Osteoblast (primary cell): Measurements from ENCODE around the gene EP300. TPM values are rescaled to one million over a fixed set of nuclear protein-coding genes. Genes with fewer than 3 reads are reported as not detected.

Experiments used
- DNase-seq: peaks from one replicate; pipeline ENCODE4 v3.0.0; 2011; ENCODE audit warnings: low spot score, mixed read lengths; ENCODE audit not compliant: insufficient read length; ENCODE audit errors: missing footprints
- H2AFZ ChIP-seq: 2 replicates; pipeline ENCODE4 v1.6.0; 2011; ENCODE audit warnings: mild to moderate bottlenecking, low read length
- H3K27ac ChIP-seq: 2 replicates; pipeline ENCODE4 v1.5.1; 2011; ENCODE audit warnings: mild to moderate bottlenecking, low read depth, low read length, moderate library complexity
- H3K27me3 ChIP-seq: 2 replicates; pipeline ENCODE4 v1.6.0; 2012; ENCODE audit warnings: mild to moderate bottlenecking, control low read depth, inconsistent platforms, low read length, moderate library complexity; ENCODE audit not compliant: insufficient read depth
- H3K36me3 ChIP-seq: 2 replicates; pipeline ENCODE4 v1.5.1; 2011; ENCODE audit warnings: mild to moderate bottlenecking, low read length, control low read depth, moderate library complexity; ENCODE audit not compliant: insufficient read depth
- H3K4me1 ChIP-seq: 2 replicates; pipeline ENCODE4 v1.5.1; 2011; ENCODE audit warnings: mild to moderate bottlenecking, low read length, control low read depth, moderate library complexity; ENCODE audit not compliant: insufficient read depth
- H3K4me2 ChIP-seq: 2 replicates; pipeline ENCODE4 v1.6.0; 2011; ENCODE audit warnings: mild to moderate bottlenecking, low read length; ENCODE audit not compliant: insufficient read depth
- H3K4me3 ChIP-seq: fragments of 200-600 bp; sonication (generic); 3 replicates; pipeline ENCODE4 v1.5.1; 2012; ENCODE audit warnings: mild to moderate bottlenecking, low read length, inconsistent platforms; ENCODE audit not compliant: insufficient read depth
- H3K79me2 ChIP-seq: 2 replicates; pipeline ENCODE4 v1.6.0; 2012; ENCODE audit warnings: mild to moderate bottlenecking, low read length, control low read depth, inconsistent platforms; ENCODE audit not compliant: insufficient read depth
- H3K9me3 ChIP-seq: 2 replicates; pipeline ENCODE4 v1.5.1; 2011; ENCODE audit warnings: low read depth, low read length, control low read depth
- H4K20me1 ChIP-seq: 2 replicates; pipeline ENCODE4 v1.6.0; 2012; ENCODE audit warnings: mild to moderate bottlenecking, low read length, control low read depth; ENCODE audit not compliant: insufficient read depth
- CTCF ChIP-seq: IDR thresholded peaks from 2 replicates; pipeline ENCODE4 v1.5.1; 2011; ENCODE audit warnings: mild to moderate bottlenecking, low read depth, low read length, moderate library complexity; ENCODE audit errors: extremely low read depth
- total RNA-seq: library from RNA; depleted of rRNA; stranded (reverse); fragments of >200 nt; gene quantifications from 2 replicates; pipeline ENCODE4 v1.2.3, GENCODE V29; 2012

EP300 gene
- total RNA-seq, 1 donor = 67.7 TPM

GRCh38 chr22:41070665-41071331 lies 21.6 kb upstream of the EP300 start:
- no peak for DNase-seq
- H3K4me3 ChIP-seq = no peak overlapping the region
- TF ChIP-seq CTCF = no peak
- H3K79me2 ChIP-seq = no peaks in the 10 kb centered on the region
- H3K9me3 ChIP-seq = no peaks in the 10 kb centered on the region
- H4K20me1 ChIP-seq = no peaks in the 10 kb centered on the region
- no peaks in the 10 kb centered on the region for H3K27me3 ChIP-seq
- no peaks in the 10 kb centered on the region for H3K36me3 ChIP-seq
- H3K4me1 ChIP-seq = no peaks in the 10 kb centered on the region
- H3K4me2 ChIP-seq = no peak overlapping the region
- no peak overlapping the region for H3K27ac ChIP-seq
- no peak overlapping the region for H2AFZ ChIP-seq

- DNase-seq = no peak
- Histone ChIP-seq H3K4me3 (no peak overlapping the region), H2AFZ (no peak overlapping the region), H4K20me1 (no peaks in the 10 kb centered on the region), H3K4me2 (no peak overlapping the region), H3K27me3 (peaks cover 5% of the 10 kb centered on the region), H3K27ac (no peak overlapping the region), H3K79me2 (no peaks in the 10 kb centered on the region), H3K36me3 (no peaks in the 10 kb centered on the region), H3K4me1 (no peaks in the 10 kb centered on the region), H3K9me3 (no peaks in the 10 kb centered on the region)
- no peak for TF ChIP-seq CTCF
Observed at GRCh38 chr22:41074061-41074460, 18.3 kb upstream of the EP300 start.

- no peak overlapping the region for H2AFZ ChIP-seq
- DNase-seq = no peak
- H3K27ac ChIP-seq = no peak overlapping the region
- no peak overlapping the region for H3K4me2 ChIP-seq
- no peaks in the 10 kb centered on the region for H3K4me1 ChIP-seq
- no peak for TF ChIP-seq CTCF
- H3K4me3 ChIP-seq = no peak overlapping the region
- no peaks in the 10 kb centered on the region for H3K36me3 ChIP-seq
- H4K20me1 ChIP-seq = no peaks in the 10 kb centered on the region
- H3K27me3 ChIP-seq = peaks cover 5% of the 10 kb centered on the region
- no peaks in the 10 kb centered on the region for H3K9me3 ChIP-seq
- no peaks in the 10 kb centered on the region for H3K79me2 ChIP-seq
Observed at GRCh38 chr22:41074466-41074865, 17.9 kb upstream of the EP300 start.

- Histone ChIP-seq H3K9me3 (no peaks in the 10 kb centered on the region), H3K4me3 (no peak overlapping the region), H3K79me2 (no peaks in the 10 kb centered on the region), H3K4me2 (no peak overlapping the region), H4K20me1 (no peaks in the 10 kb centered on the region), H3K4me1 (no peaks in the 10 kb centered on the region), H2AFZ (no peak overlapping the region), H3K27ac (no peak overlapping the region), H3K27me3 (peaks cover 5% of the 10 kb centered on the region), H3K36me3 (no peaks in the 10 kb centered on the region)
- TF ChIP-seq CTCF = no peak
- no peak for DNase-seq
Observed at GRCh38 chr22:41074941-41075710, 17.3 kb upstream of the EP300 start.
